Natural killer cell (primary cell): Measurements from ENCODE around the gene NRXN3. TPM values are rescaled to one million over a fixed set of nuclear protein-coding genes. Genes with fewer than 3 reads are reported as not detected.

ENCODE experiments used
- ATAC-seq, 3 donors: fragments of 150-1000 bp in 2 of 3; fragments of 200-7000 bp in 1 of 3; cut with Tn5 transposase; 1 replicate in 1 of 3; 2 replicates in 2 of 3; pipeline ENCODE4 v1.10.0; 2021; ENCODE audit warnings: mild to moderate bottlenecking in 2 of 3, moderate library complexity in 2 of 3
- DNase-seq, 2 donors: peaks; one replicate each; pipeline versions ENCODE4 v3.0.0 to v3.0.0-alpha.2; 2013 to 2021; ENCODE audit warnings: mixed read lengths in 1 of 2
- H3K27ac ChIP-seq: one replicate; pipeline ENCODE4 v1.5.1; 2013; ENCODE audit warnings: mild to moderate bottlenecking, low read length
- H3K27me3 ChIP-seq: one replicate; pipeline ENCODE4 v1.6.1; 2013; ENCODE audit warnings: low read length; ENCODE audit not compliant: control insufficient read depth, insufficient read depth
- H3K36me3 ChIP-seq: one replicate; pipeline ENCODE4 v1.6.1; 2013; ENCODE audit warnings: low read length; ENCODE audit not compliant: control insufficient read depth, insufficient read depth
- H3K4me1 ChIP-seq: one replicate; pipeline ENCODE4 v1.6.1; 2013; ENCODE audit warnings: low read length; ENCODE audit not compliant: control insufficient read depth, insufficient read depth
- H3K4me3 ChIP-seq: one replicate; pipeline ENCODE4 v1.5.1; 2013; ENCODE audit warnings: low read length
- H3K9me3 ChIP-seq: one replicate; pipeline ENCODE4 v1.6.1; 2013; ENCODE audit warnings: low read length; ENCODE audit not compliant: control insufficient read depth, insufficient read depth
- H3K27ac Mint-ChIP-seq, 2 donors: one replicate each; pipeline ENCODE4 v1.8.0; 2022; ENCODE audit warnings: mild to moderate bottlenecking in 2 of 2, mixed read lengths in 2 of 2, moderate library complexity in 1 of 2
- H3K27me3 Mint-ChIP-seq, 2 donors: one replicate each; pipeline ENCODE4 v1.8.0; 2022; ENCODE audit warnings: low read depth in 2 of 2, mixed read lengths in 2 of 2
- H3K36me3 Mint-ChIP-seq: one replicate; pipeline ENCODE4 v1.8.0; 2022; ENCODE audit warnings: mixed read lengths
- H3K4me1 Mint-ChIP-seq, 2 donors: one replicate each; pipeline ENCODE4 v1.8.0; 2022; ENCODE audit warnings: mixed read lengths in 2 of 2
- H3K4me3 Mint-ChIP-seq: one replicate; pipeline ENCODE4 v1.8.0; 2022; ENCODE audit warnings: mild to moderate bottlenecking, moderate library complexity, mixed read lengths
- H3K9me3 Mint-ChIP-seq, 2 donors: one replicate each; pipeline ENCODE4 v1.8.0; 2022; ENCODE audit warnings: mixed read lengths in 2 of 2
- WGBS: methylation state at CpG from one replicate; pipeline ENCODE4 v1.1.7; 2013; ENCODE audit warnings: missing lambda C conversion rate; ENCODE audit not compliant: insufficient coverage; 5-methylcytosine and 5-hydroxymethylcytosine counted together
- intact Hi-C: fragments of 100-400 bp; cut with micrococcal nuclease; formaldehyde crosslinking; loops from one replicate; pipeline ENCODE4 v1.14.2; 2022
- total RNA-seq, 4 donors: library from RNA; stranded (reverse); fragments of 120-200 nt in 1 of 4; gene quantifications; one replicate each; pipeline versions ENCODE4 v1.2.3 to v1.2.4, GENCODE V29; 2013 to 2022
- TF ChIP-seq, protein P1 (sequence below): fragments of 200-600 bp; IDR thresholded peaks from one replicate; pipeline ENCODE4 v1.8.0; 2022; ENCODE audit warnings: antibody characterized with exemption

Gene NRXN3
- total RNA-seq, 3 donors from 2014 or later (not counting 1 experiment from before 2014, with no cell fraction given): not detected

DNA sequence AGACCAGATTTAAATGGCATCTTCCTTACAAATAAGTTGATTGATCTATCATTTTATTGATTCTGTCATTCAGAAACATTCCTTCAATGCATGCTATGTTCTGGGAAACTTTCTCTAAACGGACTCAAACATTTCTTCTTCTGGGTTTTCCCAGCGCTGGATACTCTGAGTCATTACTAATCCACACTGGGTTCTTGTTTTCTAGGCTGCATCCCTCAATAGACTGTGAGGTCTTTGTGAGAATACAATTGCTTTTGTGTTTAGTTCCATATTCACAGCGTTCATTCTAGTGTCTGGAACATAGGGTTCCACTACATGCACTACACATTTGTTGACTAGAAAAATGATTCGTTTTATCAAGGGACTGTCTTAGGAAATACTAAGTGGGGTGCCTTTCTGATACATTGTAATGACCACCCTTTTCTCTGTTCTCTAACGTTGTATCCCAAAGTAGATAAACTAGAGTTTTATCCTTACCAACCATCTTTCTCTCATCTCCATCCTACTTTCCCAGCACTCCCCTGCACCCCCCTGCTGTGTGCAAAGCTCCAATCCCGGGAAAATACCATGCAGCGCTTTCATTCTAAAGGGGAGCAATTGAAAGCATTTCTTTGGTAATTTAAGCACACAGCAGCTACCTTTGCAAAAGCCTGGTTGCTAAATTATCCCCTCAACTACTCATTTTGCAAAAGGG, 1162.5 kb downstream of the NRXN3 start:
- Histone ChIP-seq H3K27ac (no peak overlapping the region), H3K9me3 (no peaks in the 10 kb centered on the region), H3K27me3 (no peaks in the 10 kb centered on the region), H3K4me3 (no peak overlapping the region), H3K4me1 (no peaks in the 10 kb centered on the region), H3K36me3 (no peaks in the 10 kb centered on the region)
- Mint-ChIP-seq H3K9me3 (peaks cover 7% of the 10 kb centered on the region in 2 donors), H3K4me1 (no peaks in the 10 kb centered on the region), H3K4me3 (no peak overlapping the region), H3K36me3 (no peaks in the 10 kb centered on the region), H3K27me3 (no peaks in the 10 kb centered on the region), H3K27ac (no peak overlapping the region)
- ATAC-seq (no peak), DNase-seq (no peak)
- WGBS: 44% methylated on average over 7 of the region's 7 CpGs
- intact Hi-C loops: no loop called here
- TF ChIP-seq, protein P1, sequence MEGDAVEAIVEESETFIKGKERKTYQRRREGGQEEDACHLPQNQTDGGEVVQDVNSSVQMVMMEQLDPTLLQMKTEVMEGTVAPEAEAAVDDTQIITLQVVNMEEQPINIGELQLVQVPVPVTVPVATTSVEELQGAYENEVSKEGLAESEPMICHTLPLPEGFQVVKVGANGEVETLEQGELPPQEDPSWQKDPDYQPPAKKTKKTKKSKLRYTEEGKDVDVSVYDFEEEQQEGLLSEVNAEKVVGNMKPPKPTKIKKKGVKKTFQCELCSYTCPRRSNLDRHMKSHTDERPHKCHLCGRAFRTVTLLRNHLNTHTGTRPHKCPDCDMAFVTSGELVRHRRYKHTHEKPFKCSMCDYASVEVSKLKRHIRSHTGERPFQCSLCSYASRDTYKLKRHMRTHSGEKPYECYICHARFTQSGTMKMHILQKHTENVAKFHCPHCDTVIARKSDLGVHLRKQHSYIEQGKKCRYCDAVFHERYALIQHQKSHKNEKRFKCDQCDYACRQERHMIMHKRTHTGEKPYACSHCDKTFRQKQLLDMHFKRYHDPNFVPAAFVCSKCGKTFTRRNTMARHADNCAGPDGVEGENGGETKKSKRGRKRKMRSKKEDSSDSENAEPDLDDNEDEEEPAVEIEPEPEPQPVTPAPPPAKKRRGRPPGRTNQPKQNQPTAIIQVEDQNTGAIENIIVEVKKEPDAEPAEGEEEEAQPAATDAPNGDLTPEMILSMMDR: no peak

DNA sequence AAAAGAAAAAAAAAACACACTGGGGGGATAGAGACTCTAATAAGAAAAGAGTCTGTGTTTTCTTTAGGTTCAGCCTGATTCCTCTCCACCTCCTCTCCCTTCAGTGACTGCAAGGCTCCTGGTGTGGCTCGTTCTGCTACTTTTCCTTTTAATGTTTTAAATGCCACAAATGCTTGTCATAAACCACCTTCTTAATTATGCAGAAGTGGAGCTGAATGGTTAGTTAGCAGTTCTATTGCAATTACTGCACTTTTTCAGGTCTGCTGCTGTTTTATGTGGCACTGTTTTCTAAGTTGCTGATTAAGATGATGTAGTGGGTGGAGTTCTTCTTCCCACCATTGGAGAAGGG, 1163.0 kb downstream of the NRXN3 start:
- WGBS: no CpG with 5 or more reads among the region's 1 CpG
- no peaks in the 10 kb centered on the region for H3K4me1 ChIP-seq
- TF ChIP-seq, protein P1: no peak
- no peak overlapping the region for H3K4me3 ChIP-seq
- no peak for DNase-seq
- no peaks in the 10 kb centered on the region for H3K9me3 ChIP-seq
- no peak for ATAC-seq
- H3K36me3 Mint-ChIP-seq: no peaks in the 10 kb centered on the region
- H3K4me3 Mint-ChIP-seq: no peak overlapping the region
- no peak overlapping the region for H3K27ac ChIP-seq
- peaks cover 7 to 10% of the 10 kb centered on the region in 2 donors for H3K9me3 Mint-ChIP-seq
- no peaks in the 10 kb centered on the region for H3K4me1 Mint-ChIP-seq
- no peak overlapping the region for H3K27ac Mint-ChIP-seq
- H3K36me3 ChIP-seq: no peaks in the 10 kb centered on the region
- intact Hi-C loops: no loop called here
- H3K27me3 Mint-ChIP-seq: no peaks in the 10 kb centered on the region
- H3K27me3 ChIP-seq: no peaks in the 10 kb centered on the region

DNA sequence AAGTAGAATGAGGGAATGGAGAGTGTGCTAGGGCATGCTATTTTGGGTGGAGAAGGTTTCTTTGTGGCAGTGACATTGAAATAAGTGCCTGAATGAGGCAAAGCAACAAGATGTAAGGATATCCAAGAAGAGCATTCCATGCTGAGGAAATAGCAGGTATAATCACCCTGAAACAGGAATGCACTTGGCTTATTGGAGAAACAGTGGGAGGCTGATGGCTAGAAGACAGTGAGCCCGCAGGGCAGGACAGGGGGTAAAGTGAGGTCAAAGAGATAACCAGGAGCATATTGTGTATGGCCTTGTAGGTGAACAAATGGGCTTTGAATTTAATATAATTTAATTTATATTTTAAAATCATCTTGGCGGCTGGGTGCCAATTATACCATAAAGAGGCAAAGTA, 1164.1 kb downstream of the NRXN3 start:
- Mint-ChIP-seq H3K27ac (no peak overlapping the region), H3K9me3 (peaks cover 7 to 10% of the 10 kb centered on the region in 2 donors), H3K4me3 (no peak overlapping the region), H3K36me3 (no peaks in the 10 kb centered on the region), H3K27me3 (no peaks in the 10 kb centered on the region), H3K4me1 (no peaks in the 10 kb centered on the region)
- Histone ChIP-seq H3K27me3 (no peaks in the 10 kb centered on the region), H3K4me1 (no peaks in the 10 kb centered on the region), H3K36me3 (no peaks in the 10 kb centered on the region), H3K4me3 (no peak overlapping the region), H3K9me3 (no peaks in the 10 kb centered on the region), H3K27ac (no peak overlapping the region)
- WGBS: 78% methylated on average over 2 of the region's 2 CpGs
- no peak for ATAC-seq
- no peak for DNase-seq
- TF ChIP-seq, protein P1: no peak
- intact Hi-C loops: no loop called here

DNA sequence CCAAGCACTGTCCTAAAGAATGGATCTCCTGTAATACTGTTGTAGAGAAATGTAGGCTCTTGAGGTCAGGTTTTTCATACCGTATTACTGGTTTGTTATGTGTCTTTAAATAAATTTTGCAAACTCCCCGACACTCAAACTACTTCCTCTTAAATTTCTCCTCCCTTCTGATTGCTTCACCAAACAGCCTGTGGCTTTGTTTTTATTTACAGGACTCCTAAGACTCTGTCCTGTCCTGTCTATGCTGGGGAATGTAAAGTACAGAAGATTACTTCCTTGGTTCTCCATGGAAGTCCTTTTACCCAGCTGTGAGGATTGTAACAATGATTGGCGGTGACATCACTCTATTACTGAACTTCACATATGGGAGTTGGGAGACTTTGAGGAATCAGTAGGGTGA, 1167.6 kb downstream of the NRXN3 start:
- Histone ChIP-seq H3K27me3 (no peaks in the 10 kb centered on the region), H3K36me3 (no peaks in the 10 kb centered on the region), H3K4me3 (no peak overlapping the region), H3K9me3 (no peaks in the 10 kb centered on the region), H3K27ac (no peak overlapping the region), H3K4me1 (no peaks in the 10 kb centered on the region)
- Mint-ChIP-seq H3K36me3 (no peaks in the 10 kb centered on the region), H3K27me3 (no peaks in the 10 kb centered on the region), H3K4me3 (no peak overlapping the region), H3K9me3 (peaks cover 9 to 10% of the 10 kb centered on the region in 2 donors), H3K4me1 (no peaks in the 10 kb centered on the region), H3K27ac (no peak overlapping the region)
- intact Hi-C loops: no loop called here
- DNase-seq (no peak), ATAC-seq (no peak)
- 86% methylated on average over 1 of the region's 3 CpGs for WGBS
- TF ChIP-seq, protein P1: no peak
